Measurements from ENCODE around the gene DNAH10. TPM values are rescaled to one million over a fixed set of nuclear protein-coding genes. Genes with fewer than 3 reads are reported as not detected.

Gene DNAH10
- total RNA-seq, 1 experiment from 2014 or later = 0.39 TPM

GRCh38 chr12:123822804-123823203 lies 60.7 kb downstream of the DNAH10 start:
- H3K27me3 ChIP-seq (ENCODE audit: control insufficient read depth, insufficient read depth, low read length) = no peaks in the 10 kb centered on the region; the same call in 1 of the 2 replicates
- POLR2A ChIA-PET = no interaction called here
- H3K27ac ChIP-seq (ENCODE audit: low read length) = no peak overlapping the region
- DNase-seq (ENCODE audit: low read depth, low spot score) (no peak), ATAC-seq (no peak)
- in situ Hi-C loops (cut with HindIII; ENCODE audit: low pct_unique_long_range_greater_than_20kb, low sequenced_read_pairs) = no loop called here
- intact Hi-C loops (cut with micrococcal nuclease; ENCODE audit: unreplicated experiment) = no loop called here
- H3K4me3 ChIP-seq (ENCODE audit: low read depth in 2 of 2, low read length in 2 of 2) = no peak overlapping the region
- no peaks in the 10 kb centered on the region for H3K36me3 ChIP-seq (ENCODE audit: control insufficient read depth, insufficient read depth, low read length)
- no TSS peak for BruUV-seq (replicated peaks)
- H3K4me1 ChIP-seq (ENCODE audit: control insufficient read depth, insufficient read depth, low read length) = no peaks in the 10 kb centered on the region
- TF ChIP-seq CTCF (IDR thresholded peaks at IDR 0.05) = no peak
- TF ChIP-seq, protein P1, sequence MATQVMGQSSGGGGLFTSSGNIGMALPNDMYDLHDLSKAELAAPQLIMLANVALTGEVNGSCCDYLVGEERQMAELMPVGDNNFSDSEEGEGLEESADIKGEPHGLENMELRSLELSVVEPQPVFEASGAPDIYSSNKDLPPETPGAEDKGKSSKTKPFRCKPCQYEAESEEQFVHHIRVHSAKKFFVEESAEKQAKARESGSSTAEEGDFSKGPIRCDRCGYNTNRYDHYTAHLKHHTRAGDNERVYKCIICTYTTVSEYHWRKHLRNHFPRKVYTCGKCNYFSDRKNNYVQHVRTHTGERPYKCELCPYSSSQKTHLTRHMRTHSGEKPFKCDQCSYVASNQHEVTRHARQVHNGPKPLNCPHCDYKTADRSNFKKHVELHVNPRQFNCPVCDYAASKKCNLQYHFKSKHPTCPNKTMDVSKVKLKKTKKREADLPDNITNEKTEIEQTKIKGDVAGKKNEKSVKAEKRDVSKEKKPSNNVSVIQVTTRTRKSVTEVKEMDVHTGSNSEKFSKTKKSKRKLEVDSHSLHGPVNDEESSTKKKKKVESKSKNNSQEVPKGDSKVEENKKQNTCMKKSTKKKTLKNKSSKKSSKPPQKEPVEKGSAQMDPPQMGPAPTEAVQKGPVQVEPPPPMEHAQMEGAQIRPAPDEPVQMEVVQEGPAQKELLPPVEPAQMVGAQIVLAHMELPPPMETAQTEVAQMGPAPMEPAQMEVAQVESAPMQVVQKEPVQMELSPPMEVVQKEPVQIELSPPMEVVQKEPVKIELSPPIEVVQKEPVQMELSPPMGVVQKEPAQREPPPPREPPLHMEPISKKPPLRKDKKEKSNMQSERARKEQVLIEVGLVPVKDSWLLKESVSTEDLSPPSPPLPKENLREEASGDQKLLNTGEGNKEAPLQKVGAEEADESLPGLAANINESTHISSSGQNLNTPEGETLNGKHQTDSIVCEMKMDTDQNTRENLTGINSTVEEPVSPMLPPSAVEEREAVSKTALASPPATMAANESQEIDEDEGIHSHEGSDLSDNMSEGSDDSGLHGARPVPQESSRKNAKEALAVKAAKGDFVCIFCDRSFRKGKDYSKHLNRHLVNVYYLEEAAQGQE (IDR thresholded peaks at IDR 0.05; ENCODE audit: insufficient read depth in 1 of 2, low read depth in 2 of 2, low read length in 1 of 2) = no peak
- TF ChIP-seq TCF7L2 (IDR thresholded peaks at IDR 0.05; ENCODE audit: low read depth, low read length) = no peak
- no peak for TF ChIP-seq SIN3A (IDR thresholded peaks at IDR 0.05; ENCODE audit: borderline replicate concordance, insufficient read depth, low read depth, low read length)
- no peak for TF ChIP-seq POLR2AphosphoS5 (IDR thresholded peaks at IDR 0.05; ENCODE audit: low read depth, low read length)
- H3K9me3 ChIP-seq (ENCODE audit: control insufficient read depth, insufficient read depth, low read depth, low read length) = peaks cover 4% of the 10 kb centered on the region; the same call in 1 of the 2 replicates
- CTCF ChIA-PET = no interaction called here

DNA sequence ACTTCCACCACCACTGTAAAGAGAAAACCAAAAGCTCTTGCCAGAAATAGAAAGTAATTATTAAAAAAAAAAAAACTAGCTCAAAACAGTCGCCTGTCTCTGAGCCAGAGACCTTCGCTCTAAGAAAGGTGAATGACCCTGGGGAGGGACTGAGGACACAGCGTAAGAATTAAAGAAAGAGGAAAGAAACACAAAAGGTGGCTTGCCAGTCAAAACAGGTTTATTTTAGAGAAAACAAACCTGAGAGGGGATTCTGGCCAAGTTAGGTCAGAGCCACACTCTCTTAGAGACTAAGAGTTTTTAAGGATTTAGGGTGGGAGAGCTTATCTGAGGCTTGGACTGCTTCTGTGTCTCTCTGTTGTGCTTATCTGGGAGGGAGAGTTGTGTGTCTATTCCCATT lies 66.0 kb downstream of the DNAH10 start:
- TF ChIP-seq TCF7L2 (IDR thresholded peaks at IDR 0.05; ENCODE audit: low read depth, low read length) = no peak
- TF ChIP-seq SIN3A (IDR thresholded peaks at IDR 0.05; ENCODE audit: borderline replicate concordance, insufficient read depth, low read depth, low read length) = no peak
- TF ChIP-seq POLR2AphosphoS5 (IDR thresholded peaks at IDR 0.05; ENCODE audit: low read depth, low read length) = no peak
- TF ChIP-seq CTCF (IDR thresholded peaks at IDR 0.05) = no peak
- TF ChIP-seq, protein P1 (IDR thresholded peaks at IDR 0.05; ENCODE audit: insufficient read depth in 1 of 2, low read depth in 2 of 2, low read length in 1 of 2) = no peak
- Histone ChIP-seq H3K27ac (ENCODE audit: low read length) (no peak overlapping the region), H3K4me3 (ENCODE audit: low read depth in 2 of 2, low read length in 2 of 2) (no peak overlapping the region), H3K27me3 (ENCODE audit: control insufficient read depth, insufficient read depth, low read length) (no peaks in the 10 kb centered on the region), H3K36me3 (ENCODE audit: control insufficient read depth, insufficient read depth, low read length) (no peaks in the 10 kb centered on the region), H3K9me3 (ENCODE audit: control insufficient read depth, insufficient read depth, low read depth, low read length) (peaks cover 4% of the 10 kb centered on the region; the same call in 1 of the 2 replicates), H3K4me1 (ENCODE audit: control insufficient read depth, insufficient read depth, low read length) (no peaks in the 10 kb centered on the region)
- CTCF ChIA-PET = no interaction called here
- in situ Hi-C loops (cut with HindIII; ENCODE audit: low pct_unique_long_range_greater_than_20kb, low sequenced_read_pairs) (no loop called here), intact Hi-C loops (cut with micrococcal nuclease; ENCODE audit: unreplicated experiment) (no loop called here)
- no TSS peak for BruUV-seq (replicated peaks)
- no peak for DNase-seq (ENCODE audit: low read depth, low spot score)
- no peak for ATAC-seq
- POLR2A ChIA-PET = no interaction called here
